T1000 (cell line): ENCODE results near the gene TMTC2.

Source experiments
- DNase-seq: peaks from one replicate; lab custom pipeline; 2025; ENCODE audit warnings: mixed read lengths; lab: John Stamatoyannopoulos, UW

TMTC2 gene

DNA sequence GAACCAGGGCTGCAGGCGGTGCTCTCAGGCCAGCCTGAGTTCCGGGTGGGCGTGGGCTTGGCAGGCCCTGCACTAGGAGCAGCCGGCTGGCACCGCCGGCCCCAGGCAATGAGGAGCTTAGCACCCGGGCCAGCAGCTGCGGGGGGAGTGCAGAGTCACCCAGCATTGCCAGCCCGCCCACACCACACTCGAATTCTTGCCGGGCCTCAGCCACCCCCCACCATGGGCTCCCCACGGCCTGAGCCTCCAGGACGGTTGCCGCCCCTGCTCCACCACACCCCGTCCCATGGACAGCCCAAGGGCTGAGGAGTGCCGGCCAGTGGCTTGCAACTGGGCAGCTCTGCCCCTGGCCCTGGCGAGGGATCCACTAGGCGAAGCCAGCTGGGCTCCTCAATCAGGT is 453.4 kb downstream of the TMTC2 start:
- no peak for DNase-seq

DNA sequence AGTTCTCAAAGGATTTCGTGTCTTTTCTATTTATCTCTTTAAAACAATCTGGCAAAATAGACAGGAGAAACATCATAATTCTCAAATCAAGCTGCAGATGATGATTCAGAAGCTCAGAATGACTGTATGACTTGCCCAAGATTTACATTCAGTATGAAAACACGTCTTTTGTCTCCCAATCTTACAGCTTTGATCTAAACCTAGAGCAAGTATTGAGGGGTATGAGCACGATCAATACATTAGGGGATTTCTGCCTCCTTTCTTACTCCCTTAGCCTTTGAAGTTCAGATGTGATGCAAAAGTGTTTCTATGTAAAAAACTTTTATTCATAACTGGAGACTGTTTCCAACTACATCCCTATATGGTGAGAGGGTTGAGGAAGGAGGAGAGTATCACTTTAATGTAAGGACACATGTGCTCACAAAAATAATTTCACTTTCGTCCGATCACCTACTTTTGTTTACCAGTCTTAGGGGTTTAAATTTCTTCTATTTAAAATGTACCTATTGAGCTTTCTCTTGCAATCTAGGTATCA is 454.8 kb downstream of the TMTC2 start:
- DNase-seq: no peak

DNA sequence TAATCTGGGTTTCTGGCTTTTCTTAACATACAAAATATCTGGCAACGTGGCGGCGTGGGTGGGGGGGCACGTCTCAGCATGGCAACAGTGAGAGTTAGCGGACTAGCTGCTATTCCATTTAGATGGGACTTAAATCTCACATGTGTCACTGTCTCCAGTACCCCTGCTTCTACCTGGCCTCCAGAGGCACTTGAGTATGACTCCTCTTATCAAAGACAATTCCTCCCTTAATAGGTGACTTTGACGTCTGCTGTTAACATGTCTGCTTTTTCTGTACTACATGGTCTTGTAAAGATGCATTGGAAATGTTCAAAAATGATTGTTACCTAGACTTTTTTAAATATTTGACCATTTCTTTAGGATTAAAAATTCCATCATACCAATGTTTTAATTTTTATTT is 456.2 kb downstream of the TMTC2 start:
- no peak for DNase-seq

DNA sequence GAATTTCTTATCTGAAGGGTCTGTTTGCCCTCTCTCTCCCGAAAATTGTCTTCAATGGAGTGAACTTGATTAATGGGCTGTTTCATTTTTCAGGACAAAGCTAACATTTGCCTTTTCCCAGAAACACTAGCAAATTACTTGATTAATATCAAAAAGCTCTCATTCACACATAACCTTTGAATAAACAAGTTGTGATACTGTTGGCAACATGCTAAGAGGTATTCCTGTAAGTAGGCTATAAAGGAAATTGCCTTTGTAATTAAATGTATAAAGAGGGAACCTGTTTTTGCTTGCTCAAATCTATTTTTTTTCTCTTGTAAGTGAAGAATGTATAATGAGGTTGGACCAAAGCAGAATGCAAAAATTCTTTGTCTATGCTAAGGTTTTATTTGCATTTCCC is 457.2 kb downstream of the TMTC2 start:
- DNase-seq: no peak

DNA sequence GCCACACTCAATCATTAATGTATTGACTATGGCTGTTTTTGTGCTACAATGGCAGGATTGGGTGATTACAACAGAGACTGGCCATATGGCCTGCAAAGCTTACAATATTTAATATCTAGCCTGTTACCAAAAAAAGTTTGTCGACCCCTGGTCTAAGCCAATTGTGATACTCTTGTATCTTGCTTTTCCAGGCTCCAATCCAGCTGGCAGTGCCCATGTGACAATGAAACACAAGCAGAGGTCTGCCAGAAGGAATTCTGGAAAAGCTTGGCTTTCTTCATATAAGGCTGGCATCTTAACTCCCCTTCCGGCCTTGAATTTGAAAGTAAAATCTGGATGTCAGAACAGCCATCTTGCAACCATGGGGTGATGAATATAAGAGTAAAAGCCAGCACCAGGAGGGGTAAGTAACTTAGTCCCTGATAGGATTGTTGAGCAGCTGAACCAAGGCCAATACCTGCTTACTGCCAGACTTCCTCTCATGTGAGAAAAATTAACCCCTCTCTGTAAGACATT is 458.7 kb downstream of the TMTC2 start:
- DNase-seq: no peak

DNA sequence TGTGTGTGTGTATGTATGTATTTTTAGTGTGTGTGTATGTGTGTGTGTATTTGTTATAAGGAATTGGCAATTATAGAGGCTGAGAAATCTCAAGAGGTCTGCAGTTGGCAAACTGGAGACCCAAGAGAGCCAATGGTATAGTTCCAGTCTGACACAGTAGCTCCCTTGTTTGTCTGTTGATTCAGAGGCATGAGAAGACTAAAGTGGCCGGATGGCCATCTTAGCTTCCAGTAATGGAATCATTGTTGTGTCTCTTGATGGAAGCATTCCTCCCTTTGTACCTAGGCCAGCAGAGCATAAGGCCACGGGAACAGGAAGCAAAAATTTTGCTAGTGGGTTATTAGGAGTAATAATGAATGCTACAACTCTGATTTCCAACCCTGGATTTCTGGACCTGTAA is 460.6 kb downstream of the TMTC2 start:
- no peak for DNase-seq

DNA sequence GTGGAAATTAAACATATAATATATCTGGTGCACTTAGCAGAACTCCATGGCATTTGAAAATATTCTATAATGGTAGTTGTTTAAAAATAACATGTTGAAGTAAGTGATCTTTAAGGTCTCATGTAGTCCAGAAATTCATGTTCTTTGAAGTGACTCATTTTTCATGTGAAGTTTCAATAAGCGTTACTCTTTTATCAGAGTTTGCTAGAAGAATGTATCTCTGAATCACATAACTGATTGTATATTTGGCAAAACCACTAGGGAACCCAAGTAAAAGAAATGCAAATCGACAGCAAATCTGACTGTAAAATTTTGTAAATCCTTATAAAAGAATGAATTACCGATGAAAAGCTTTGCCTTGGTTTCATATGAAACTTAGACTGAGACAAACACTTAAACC is 463.3 kb downstream of the TMTC2 start:
- DNase-seq: no peak

DNA sequence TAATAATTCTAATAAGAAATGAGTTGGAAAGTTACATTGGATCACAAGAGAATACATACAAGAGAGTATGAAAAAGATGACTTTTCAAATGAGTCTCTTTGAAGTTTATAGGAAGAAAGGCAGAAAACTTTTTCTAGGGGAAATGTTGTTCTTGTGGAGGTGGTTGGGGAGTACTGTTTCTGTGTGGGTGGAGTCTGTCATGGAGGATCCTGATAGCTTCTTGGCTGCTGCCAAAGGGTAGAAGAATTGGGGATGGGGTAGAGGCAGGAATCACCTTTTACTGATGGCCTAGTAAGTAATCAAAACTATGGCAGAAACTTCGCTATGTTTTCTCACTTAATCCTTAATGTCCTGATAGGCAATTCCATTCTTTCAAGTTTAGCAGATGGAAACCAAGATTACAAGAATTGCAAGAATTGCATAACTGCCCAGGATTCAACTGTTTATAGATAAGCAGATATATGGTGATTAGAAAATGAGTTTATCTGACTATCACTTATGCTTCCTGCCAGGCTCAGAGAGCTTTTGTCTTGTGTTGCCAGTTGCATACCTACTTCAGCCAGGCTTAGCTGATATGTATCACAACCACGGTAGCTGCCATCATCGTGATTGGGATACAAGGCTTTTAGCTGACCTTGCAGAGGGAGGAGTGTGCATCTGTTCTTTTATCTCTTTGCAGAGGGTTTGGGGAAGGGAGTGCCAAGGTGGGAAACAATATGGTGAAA is 463.9 kb downstream of the TMTC2 start:
- DNase-seq: no peak

DNA sequence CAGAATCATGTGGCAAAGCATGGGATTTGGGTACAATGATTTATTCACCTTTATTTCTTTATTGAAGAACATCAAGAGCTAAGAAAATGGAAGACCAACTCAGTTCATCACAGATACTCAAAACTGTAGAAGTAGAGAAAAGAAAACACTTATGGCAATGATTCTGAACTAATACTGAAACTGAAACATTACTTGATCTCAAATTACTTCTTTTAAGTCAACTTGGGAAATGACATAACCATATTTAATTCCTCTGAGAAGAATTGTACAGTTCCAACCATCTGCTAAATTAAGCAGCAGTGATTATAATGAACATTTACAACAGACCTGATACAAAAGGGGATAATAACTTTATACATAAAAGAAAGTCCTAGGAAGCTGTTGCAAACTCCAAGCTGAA is 466.5 kb downstream of the TMTC2 start:
- no peak for DNase-seq

DNA sequence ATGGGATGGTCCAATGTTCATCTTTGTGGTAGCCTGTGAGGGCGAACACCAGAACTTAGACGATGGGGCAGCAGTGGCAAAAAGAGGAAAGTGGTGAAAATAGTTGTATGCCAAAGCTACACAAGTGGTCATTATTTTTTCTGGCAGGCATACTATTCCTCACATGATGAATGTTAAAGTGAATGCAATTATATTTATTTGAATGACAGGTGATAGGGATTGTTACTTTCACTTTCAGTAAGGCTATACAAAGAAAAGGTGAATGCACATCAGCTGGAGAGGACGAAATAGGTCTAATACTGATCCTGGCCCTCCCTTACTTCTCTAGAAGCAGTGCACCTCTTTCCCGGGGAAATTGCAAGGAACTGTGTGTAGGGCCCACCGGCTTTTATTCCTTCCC is 470.1 kb downstream of the TMTC2 start:
- DNase-seq: no peak

DNA sequence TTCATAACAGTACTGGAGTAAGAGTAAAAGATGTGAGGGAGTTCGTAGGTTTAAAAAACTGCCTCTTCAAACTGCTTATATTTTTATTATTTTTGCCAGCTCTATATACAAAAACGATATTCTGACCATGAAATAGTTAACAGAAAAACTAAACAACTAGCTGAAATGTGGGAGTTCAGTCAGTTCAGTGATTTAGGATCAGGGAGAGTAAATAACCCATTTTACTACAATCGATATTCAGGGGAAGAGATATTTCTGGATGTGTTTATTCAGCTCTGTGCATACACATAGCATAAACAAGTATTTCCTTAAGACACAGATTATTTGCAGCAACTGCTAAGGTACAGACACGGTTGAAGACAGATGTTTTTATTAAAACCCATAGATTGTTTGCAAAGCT is 470.9 kb downstream of the TMTC2 start:
- DNase-seq: no peak

DNA sequence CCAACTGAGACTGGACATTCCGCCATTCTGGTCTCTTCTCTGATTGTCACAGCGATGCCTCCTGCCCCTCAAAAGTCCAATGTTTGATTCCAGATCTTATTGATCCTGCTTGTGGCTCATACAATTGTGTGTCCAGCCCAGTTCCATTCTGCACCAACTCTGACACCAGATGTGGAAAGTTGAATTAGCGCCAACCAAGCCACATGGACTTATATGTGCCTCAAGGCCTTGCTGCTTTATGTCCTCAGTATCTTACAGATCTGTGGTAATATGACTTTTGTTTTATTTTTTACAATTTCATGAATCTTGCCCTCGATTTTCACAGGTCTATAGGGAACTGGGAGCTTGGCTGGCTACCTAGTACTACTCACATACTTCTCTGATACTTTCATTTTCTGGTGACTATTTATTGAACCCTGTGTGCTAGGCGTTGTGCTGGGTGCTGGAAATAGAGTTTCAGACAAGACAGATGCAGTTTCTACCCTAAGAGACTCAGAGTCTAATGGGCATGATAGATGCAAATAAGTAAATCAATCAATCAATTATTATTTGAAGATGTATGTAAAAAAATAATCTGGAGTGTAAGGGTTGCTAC is 472.0 kb downstream of the TMTC2 start:
- DNase-seq: no peak

DNA sequence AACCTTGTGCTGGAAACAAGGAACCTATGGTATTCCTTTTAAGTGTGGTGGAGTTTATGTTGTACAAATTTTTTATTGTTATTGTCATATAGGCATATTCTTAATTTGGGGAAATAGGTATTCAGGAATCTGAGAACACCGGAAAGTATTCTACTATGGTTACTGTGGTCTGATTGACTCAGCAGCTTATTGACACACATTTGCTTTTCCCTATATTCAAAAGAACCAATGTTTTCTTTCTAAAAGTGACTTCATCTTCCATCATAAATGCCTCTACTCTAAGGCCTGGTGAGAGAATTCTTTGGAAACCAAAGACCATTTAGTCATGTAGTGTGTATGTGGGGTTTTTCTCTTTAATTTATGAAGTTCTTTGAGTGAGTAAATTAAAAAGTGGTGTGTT is 474.8 kb downstream of the TMTC2 start:
- no peak for DNase-seq

DNA sequence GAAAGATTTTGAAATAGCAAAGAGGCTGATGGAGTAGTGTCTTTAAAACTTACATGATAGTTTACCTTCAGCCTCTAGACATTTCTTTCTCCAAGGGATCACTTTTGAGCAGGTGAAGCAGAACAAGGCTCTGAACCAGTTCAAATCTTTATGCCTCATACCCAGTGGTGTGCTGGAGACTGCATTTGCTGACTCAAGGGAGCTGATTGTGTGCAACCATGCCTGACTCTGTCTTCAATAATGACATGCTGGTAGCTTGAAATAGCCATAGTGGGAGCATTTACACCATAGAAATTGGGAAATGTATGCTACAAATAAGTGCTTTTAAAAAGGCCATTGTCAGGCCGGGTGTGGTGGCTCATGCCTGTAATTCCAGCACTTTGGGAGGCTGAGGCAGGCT is 482.0 kb downstream of the TMTC2 start:
- no peak for DNase-seq

DNA sequence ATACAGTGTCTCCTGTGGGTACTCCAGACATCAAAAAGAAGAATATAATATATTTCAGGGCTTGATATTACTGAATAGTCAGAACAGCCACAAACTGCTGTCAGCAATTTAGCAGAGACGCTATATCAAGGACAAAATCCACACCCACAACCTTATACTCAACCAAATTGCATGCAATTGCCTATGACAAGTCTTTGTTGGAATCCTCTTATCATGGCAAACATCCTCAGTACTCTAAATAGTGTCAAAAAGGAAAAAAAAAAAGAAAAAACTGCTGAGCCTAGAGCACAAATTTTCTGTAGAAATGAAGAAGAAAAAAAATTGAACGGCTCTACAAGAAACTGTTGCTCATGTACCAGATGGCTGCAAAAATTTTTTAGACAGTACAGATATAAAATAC is 485.7 kb downstream of the TMTC2 start:
- no peak for DNase-seq

DNA sequence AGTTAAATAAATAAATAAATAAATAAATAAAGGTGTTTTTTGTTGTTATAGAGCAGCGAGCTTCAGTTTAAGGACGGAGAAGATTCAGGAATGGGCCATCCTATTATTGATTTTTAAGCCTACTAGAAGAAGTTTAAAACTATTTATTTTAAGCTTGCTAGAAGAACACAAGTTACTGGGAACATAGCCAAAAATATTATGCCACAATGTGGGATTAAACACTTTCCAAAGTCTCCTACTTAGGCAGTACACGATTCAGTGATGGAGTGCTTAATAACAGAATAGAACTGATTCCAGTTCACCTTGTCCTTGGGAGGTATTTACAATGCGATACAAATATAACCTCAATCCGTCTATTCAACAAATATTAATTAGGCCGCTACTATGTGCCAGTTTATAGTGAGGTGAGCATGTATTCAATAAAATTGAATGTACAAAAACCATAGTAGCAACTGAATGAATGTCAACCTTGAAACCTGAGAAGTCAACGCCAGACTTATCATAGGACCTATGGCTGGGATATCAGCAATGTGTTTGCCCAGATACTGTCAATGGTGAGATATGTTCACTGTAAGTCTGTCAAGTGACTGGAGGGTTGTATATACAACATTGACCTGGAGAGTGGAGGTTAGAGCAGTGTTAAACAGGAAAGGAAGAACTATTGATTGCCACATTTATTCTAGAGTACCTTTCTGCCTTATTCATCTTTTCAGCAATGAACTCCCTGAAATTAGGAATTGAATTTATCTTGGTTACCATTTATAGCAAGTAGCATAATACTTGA is 486.4 kb downstream of the TMTC2 start:
- DNase-seq: no peak

DNA sequence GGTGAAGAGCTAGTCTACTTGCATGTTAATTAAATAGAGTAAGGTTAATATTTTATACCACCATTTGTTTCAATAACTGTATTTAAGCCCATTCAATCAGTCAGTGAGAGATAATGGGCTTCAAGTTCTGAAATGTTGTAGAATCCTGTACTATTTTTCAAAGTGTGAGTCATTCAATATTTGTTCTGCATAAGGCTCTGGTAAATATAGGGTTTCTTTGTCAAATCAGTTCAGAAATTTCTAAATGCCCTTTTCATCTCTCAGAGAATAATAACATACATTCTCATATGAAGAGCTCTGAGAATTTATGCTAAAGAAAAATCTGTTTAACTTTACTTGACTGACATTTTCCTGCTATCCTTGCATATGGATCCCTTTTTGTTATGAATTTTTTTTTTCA is 493.3 kb downstream of the TMTC2 start:
- no peak for DNase-seq

DNA sequence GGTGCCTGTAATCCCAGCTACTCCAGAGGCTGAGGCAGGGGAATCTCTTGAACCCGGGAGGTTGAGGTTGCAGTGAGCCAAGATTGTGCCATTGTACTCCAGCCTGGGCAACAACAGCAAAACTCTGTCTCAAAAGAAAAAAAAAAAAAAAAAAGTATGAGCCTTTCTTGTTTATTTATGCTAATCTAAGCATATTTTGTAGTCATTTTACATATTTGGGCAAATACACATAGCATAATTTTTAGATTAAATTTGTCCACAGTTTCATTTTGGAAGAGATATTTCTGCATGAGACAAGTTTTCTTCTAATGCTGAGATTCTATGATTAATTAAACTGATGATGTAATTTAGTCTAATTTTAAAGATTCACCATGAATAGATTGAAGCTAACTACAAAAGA is 494.4 kb downstream of the TMTC2 start:
- DNase-seq: no peak

DNA sequence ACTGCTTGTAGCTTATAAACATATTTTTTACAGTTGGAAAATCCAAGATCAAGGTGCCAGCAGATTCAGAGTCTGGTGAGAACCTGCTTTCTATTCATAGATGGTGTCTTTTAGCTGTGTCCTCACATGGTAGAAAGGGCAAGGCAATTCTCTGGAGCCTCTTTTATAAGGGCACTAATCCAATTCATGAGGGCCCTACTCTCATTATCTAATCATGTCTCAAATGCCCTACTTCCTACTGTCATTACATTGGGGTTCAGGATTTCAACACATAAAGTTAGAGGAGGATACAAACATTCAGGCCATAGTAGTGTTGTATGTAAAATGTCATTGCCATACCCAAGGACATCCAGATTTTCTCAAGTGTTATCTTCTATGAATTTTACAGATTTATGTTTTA is 496.4 kb downstream of the TMTC2 start:
- DNase-seq: no peak
